HCT116 (cell line): ENCODE results near the gene TMEM239.

Experiments used
- CBX3 ChIP-seq: IDR thresholded peaks from 2 replicates; pipeline ENCODE4 v1.6.1; 2012; ENCODE audit warnings: low read depth
- CTCF ChIP-seq, 3 experiments: fragments of 200-600 bp in 1 of 3; sonication (generic) in 1 of 3; IDR thresholded peaks in 2 of 3; conservative IDR thresholded peaks in 1 of 3; 2 replicates each; pipeline ENCODE4 v1.5.1; 2012 to 2017; ENCODE audit warnings: low read depth in 2 of 3, low read length in 2 of 3, antibody characterized with exemption in 1 of 3, borderline replicate concordance in 1 of 3, control low read depth in 1 of 3, mild to moderate bottlenecking in 1 of 3, mixed read lengths in 1 of 3, mixed run types in 1 of 3, moderate library complexity in 1 of 3; ENCODE audit not compliant: insufficient read depth in 1 of 3
- EZH2 ChIP-seq: fragments of 200-600 bp; sonication (generic); IDR thresholded peaks from 2 replicates; pipeline ENCODE4 v1.6.1; 2017; ENCODE audit warnings: antibody characterized with exemption, mixed run types
- MAX ChIP-seq: IDR thresholded peaks from 2 replicates; pipeline ENCODE4 v1.6.1; 2012
- POLR2A ChIP-seq: IDR thresholded peaks from 2 replicates; pipeline ENCODE4 v1.7.0; 2011; ENCODE audit warnings: borderline replicate concordance; ENCODE audit not compliant: insufficient read depth, insufficient read length; ENCODE audit errors: extremely low read depth
- RAD21 ChIP-seq: IDR thresholded peaks from 2 replicates; pipeline ENCODE4 v1.6.1; 2012; ENCODE audit warnings: low read depth, mild to moderate bottlenecking
- REST ChIP-seq: IDR thresholded peaks from 2 replicates; pipeline ENCODE4 v1.6.1; 2012; ENCODE audit warnings: low read depth
- SP1 ChIP-seq: IDR thresholded peaks from 2 replicates; pipeline ENCODE4 v1.6.1; 2012; ENCODE audit warnings: low read depth
- TCF7L2 ChIP-seq: IDR thresholded peaks from 2 replicates; pipeline ENCODE4 v1.7.0; 2011; ENCODE audit warnings: borderline replicate concordance, inconsistent platforms; ENCODE audit not compliant: insufficient read depth, insufficient read length; ENCODE audit errors: extremely low read depth
- YY1 ChIP-seq: IDR thresholded peaks from 2 replicates; pipeline ENCODE4 v1.6.1; 2011; ENCODE audit warnings: low read length, low read depth, moderate library complexity, mild to moderate bottlenecking; ENCODE audit not compliant: insufficient replicate concordance; ENCODE audit errors: extremely low read depth
- TF ChIP-seq, protein P1 (sequence below): IDR thresholded peaks from 2 replicates; pipeline ENCODE4 v1.6.1; 2011; ENCODE audit warnings: mild to moderate bottlenecking, low read length, moderate library complexity; ENCODE audit not compliant: insufficient replicate concordance; ENCODE audit errors: extremely low read depth

- TF ChIP-seq CTCF (IDR thresholded peaks at IDR 0.05 in 2 of 3, conservative IDR thresholded peaks at IDR 0.05 in 1 of 3; ENCODE audit: borderline replicate concordance in 1 of 3, insufficient read depth in 1 of 3, low read depth in 2 of 3, low read length in 2 of 3) (no peak), CBX3 (no peak), MAX (no peak), EZH2 (no peak), SP1 (no peak), TCF7L2 (no peak), POLR2A (no peak), REST (no peak), YY1 (no peak), RAD21 (no peak)
- TF ChIP-seq, protein P1, sequence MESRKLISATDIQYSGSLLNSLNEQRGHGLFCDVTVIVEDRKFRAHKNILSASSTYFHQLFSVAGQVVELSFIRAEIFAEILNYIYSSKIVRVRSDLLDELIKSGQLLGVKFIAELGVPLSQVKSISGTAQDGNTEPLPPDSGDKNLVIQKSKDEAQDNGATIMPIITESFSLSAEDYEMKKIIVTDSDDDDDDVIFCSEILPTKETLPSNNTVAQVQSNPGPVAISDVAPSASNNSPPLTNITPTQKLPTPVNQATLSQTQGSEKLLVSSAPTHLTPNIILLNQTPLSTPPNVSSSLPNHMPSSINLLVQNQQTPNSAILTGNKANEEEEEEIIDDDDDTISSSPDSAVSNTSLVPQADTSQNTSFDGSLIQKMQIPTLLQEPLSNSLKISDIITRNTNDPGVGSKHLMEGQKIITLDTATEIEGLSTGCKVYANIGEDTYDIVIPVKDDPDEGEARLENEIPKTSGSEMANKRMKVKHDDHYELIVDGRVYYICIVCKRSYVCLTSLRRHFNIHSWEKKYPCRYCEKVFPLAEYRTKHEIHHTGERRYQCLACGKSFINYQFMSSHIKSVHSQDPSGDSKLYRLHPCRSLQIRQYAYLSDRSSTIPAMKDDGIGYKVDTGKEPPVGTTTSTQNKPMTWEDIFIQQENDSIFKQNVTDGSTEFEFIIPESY, result no peak
Measured at GRCh38 chr20:2796011-2796660, 20.0 kb upstream of the TMEM239 start.
